Right cardiac atrium (tissue), 5 donors: ENCODE data around the gene LTBP1. TPM values are rescaled to one million over a fixed set of nuclear protein-coding genes. Genes with fewer than 3 reads are reported as not detected.

ENCODE experiments used
- ATAC-seq, 2 donors: fragments of 200-7000 bp; cut with Tn5 transposase; one replicate each; pipeline versions ENCODE4 v1.8.0 to v1.9.1; 2020; ENCODE audit warnings: moderate library complexity in 2 of 2, mild to moderate bottlenecking in 1 of 2
- DNase-seq, 3 donors: peaks; one replicate each; pipeline ENCODE4 v3.0.0-alpha.2; 2020
- H3K27ac ChIP-seq: one replicate; pipeline ENCODE4 v1.5.1; 2013; ENCODE audit warnings: mild to moderate bottlenecking, low read length, control low read depth, moderate library complexity
- H3K27me3 ChIP-seq: one replicate; pipeline ENCODE4 v1.6.1; 2013; ENCODE audit not compliant: control insufficient read depth, insufficient read depth
- H3K4me1 ChIP-seq: one replicate; pipeline ENCODE4 v1.6.1; 2013; ENCODE audit warnings: low read length; ENCODE audit not compliant: control insufficient read depth, insufficient read depth
- H3K4me3 ChIP-seq: one replicate; pipeline ENCODE4 v1.5.1; 2013; ENCODE audit warnings: low read length, control low read depth
- H3K9me3 ChIP-seq: one replicate; pipeline ENCODE4 v1.6.1; 2013; ENCODE audit warnings: low read length; ENCODE audit not compliant: control insufficient read depth
- WGBS: extraction: QIAGEN DNeasy Blood & Tissue Kit; methylation state at CpG from one replicate; pipeline ENCODE4 v1.1.7; 2013; 5-methylcytosine and 5-hydroxymethylcytosine counted together
- intact Hi-C, 4 donors: fragments of 100-400 bp; cut with DNase I; formaldehyde crosslinking; loops; one replicate each; pipeline versions ENCODE4 v1.11.0 to v1.14.0; 2022 to 2023
- polyA plus RNA-seq: library from polyadenylated mRNA; stranded (reverse); fragments of 200-250 nt; gene quantifications from one replicate; pipeline ENCODE4 v1.2.3, GENCODE V29; 2013
- total RNA-seq, 4 donors: library from RNA; stranded (reverse); fragmentation: NEBNext Ultra II Directional; extraction: Animal tissue kit (Norgen Biotek cat#: 25700); gene quantifications; one replicate each; pipeline ENCODE4 v1.2.1, GENCODE V29; 2021
- donor health status: healthy with polysubstance abuse.
- donor health status: DM: no; HTN: yes; CAD: no.
- donor health status: DM: no; HTN: no; CAD: no.
- donor health status: DM: no; HTN: yes; CAD: no; lungs with severe emphysema.
- donor health status: DM: yes; HTN: yes; CAD: no.

LTBP1 gene
- total and polyA plus RNA-seq, 5 donors = 53.0 to 218 (median 113) TPM

GRCh38 chr2:33314541-33314940, 367.8 kb downstream of the LTBP1 start:
- no peak for ATAC-seq
- intact Hi-C loops = no loop called here
- no peak overlapping the region for H3K27ac ChIP-seq
- no peaks in the 10 kb centered on the region for H3K27me3 ChIP-seq
- H3K9me3 ChIP-seq = no peaks in the 10 kb centered on the region
- DNase-seq = no peak
- no peak overlapping the region for H3K4me3 ChIP-seq
- peaks cover 5% of the 10 kb centered on the region for H3K4me1 ChIP-seq

DNA sequence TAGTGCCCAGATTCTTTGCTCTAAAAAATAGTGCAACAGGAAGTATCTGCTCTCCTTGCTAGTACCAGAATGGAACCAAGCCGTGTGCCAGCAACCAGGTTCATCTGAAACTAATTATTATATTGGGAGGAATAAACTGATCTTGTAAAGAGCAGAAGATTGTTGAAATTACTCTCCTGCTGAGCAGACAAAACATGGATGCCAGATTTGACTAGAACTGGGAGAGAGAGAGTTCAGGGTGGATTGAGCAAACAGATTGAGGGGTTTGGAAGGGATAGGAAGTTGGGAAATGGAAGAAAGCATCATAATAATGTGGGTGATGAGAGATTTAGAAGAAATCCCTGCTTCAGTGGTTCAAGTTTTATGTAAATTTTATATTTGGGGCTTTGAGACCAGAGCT, 369.6 kb downstream of the LTBP1 start:
- Histone ChIP-seq H3K4me1 (peaks cover 5% of the 10 kb centered on the region), H3K4me3 (no peak overlapping the region), H3K27ac (no peak overlapping the region), H3K9me3 (no peaks in the 10 kb centered on the region), H3K27me3 (no peaks in the 10 kb centered on the region)
- no peak for ATAC-seq
- no peak for DNase-seq
- intact Hi-C loops = no loop called here
- WGBS = 78% methylated on average over 1 of the region's 1 CpG

- DNase-seq = peak in 1 of 3 donors; percentile 18
- Histone ChIP-seq H3K27me3 (no peaks in the 10 kb centered on the region), H3K27ac (peak overlapping the region; percentile 77), H3K4me3 (no peak overlapping the region), H3K4me1 (peaks cover 5% of the 10 kb centered on the region), H3K9me3 (no peaks in the 10 kb centered on the region)
- WGBS = 44% methylated on average over 5 of the region's 5 CpGs
- peak; percentile 47 to 75 for ATAC-seq
- intact Hi-C loops = no loop called here
Observed at GRCh38 chr2:33317369-33318007, 370.7 kb downstream of the LTBP1 start.

- H3K27ac ChIP-seq = no peak overlapping the region
- H3K27me3 ChIP-seq = no peaks in the 10 kb centered on the region
- intact Hi-C loops = no loop called here
- H3K4me1 ChIP-seq = peaks cover 5% of the 10 kb centered on the region
- WGBS = 63% methylated on average over 3 of the region's 3 CpGs
- DNase-seq = no peak
- ATAC-seq = no peak
- no peaks in the 10 kb centered on the region for H3K9me3 ChIP-seq
- H3K4me3 ChIP-seq = no peak overlapping the region
Observed at GRCh38 chr2:33318456-33318855, 371.7 kb downstream of the LTBP1 start.

- ATAC-seq (no peak), DNase-seq (no peak)
- Histone ChIP-seq H3K4me3 (no peak overlapping the region), H3K27ac (no peak overlapping the region), H3K4me1 (peaks cover 3% of the 10 kb centered on the region), H3K9me3 (no peaks in the 10 kb centered on the region), H3K27me3 (no peaks in the 10 kb centered on the region)
- WGBS = 58% methylated on average over 3 of the region's 3 CpGs
- intact Hi-C loops = no loop called here
Observed at GRCh38 chr2:33320573-33320972, 373.8 kb downstream of the LTBP1 start.

DNA sequence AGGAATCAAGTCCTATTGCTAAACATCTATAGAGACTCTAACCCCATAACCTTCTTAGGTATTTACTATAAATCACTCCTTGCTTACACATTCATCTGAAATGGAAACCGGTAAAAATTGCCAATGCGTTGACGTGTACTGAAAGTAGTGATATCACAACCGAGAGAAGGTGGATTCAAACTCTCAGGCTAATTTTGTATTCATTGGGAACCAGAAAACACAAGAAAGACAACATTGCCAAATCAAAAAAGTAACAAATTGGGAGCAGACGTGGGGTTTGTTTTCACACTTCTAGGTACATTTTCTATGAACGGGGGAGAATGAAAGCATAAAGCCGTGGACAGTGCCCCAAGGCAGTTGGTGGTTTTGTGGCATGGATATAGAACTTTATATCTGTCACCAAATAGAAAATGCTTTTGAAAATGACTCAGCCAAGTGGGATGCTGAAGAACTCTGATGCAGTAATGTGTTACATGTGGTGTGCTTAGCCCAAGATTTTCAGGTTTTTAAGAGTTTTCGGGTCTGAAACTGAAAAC, 374.6 kb downstream of the LTBP1 start:
- H3K9me3 ChIP-seq = no peaks in the 10 kb centered on the region
- intact Hi-C loops = no loop called here
- 66% methylated on average over 8 of the region's 8 CpGs for WGBS
- no peak overlapping the region for H3K27ac ChIP-seq
- no peaks in the 10 kb centered on the region for H3K27me3 ChIP-seq
- peaks cover 3% of the 10 kb centered on the region for H3K4me1 ChIP-seq
- H3K4me3 ChIP-seq = no peak overlapping the region
- ATAC-seq (no peak), DNase-seq (no peak)

DNA sequence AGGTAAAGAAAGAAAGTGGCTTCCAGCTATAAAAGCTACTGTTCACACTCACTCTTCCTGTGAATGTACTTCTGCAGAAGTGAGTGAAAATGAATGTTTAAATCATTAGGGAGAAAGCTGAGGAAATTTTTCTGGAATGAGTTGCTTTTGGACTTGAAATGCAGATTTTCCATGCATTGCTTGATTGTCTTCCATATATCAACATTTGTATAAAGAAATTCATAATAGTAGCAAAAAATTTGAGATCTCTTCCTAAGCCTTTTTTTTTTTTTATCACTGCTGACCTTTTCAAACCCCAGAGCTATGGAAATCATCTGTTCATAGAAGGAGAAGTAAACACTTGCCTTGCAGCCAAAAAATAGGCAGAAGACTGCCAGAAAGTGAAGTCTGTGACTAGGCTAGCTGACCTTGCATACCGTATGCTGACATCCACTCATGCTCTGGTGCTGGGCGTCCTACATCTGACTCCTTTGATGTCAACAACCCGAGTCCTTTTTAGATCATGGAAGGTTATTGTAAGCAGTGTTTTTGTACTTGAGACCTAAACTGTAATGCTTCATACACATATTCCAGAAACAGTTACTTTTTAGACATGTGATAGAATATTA, 375.2 kb downstream of the LTBP1 start:
- peaks cover 3% of the 10 kb centered on the region for H3K4me1 ChIP-seq
- H3K27ac ChIP-seq = no peak overlapping the region
- H3K9me3 ChIP-seq = no peaks in the 10 kb centered on the region
- DNase-seq = peak in 1 of 3 donors; percentile 56
- H3K4me3 ChIP-seq = no peak overlapping the region
- 5% methylated on average over 3 of the region's 3 CpGs for WGBS
- intact Hi-C loops = no loop called here
- H3K27me3 ChIP-seq = no peaks in the 10 kb centered on the region
- ATAC-seq = peak; percentile 66 to 74

- H3K27me3 ChIP-seq = no peaks in the 10 kb centered on the region
- no peak overlapping the region for H3K4me3 ChIP-seq
- H3K9me3 ChIP-seq = no peaks in the 10 kb centered on the region
- peaks cover 3% of the 10 kb centered on the region for H3K4me1 ChIP-seq
- WGBS = 68% methylated on average over 6 of the region's 6 CpGs
- no peak for ATAC-seq
- H3K27ac ChIP-seq = no peak overlapping the region
- DNase-seq = no peak
- intact Hi-C loops = no loop called here
Observed at GRCh38 chr2:33322612-33323011, 375.9 kb downstream of the LTBP1 start.

- H3K27ac ChIP-seq = no peak overlapping the region
- H3K9me3 ChIP-seq = no peaks in the 10 kb centered on the region
- DNase-seq (no peak), ATAC-seq (no peak)
- no peaks in the 10 kb centered on the region for H3K4me1 ChIP-seq
- WGBS = 69% methylated on average over 2 of the region's 2 CpGs
- H3K27me3 ChIP-seq = no peaks in the 10 kb centered on the region
- no peak overlapping the region for H3K4me3 ChIP-seq
- intact Hi-C loops = no loop called here
Observed at GRCh38 chr2:33323957-33324356, 377.2 kb downstream of the LTBP1 start.

DNA sequence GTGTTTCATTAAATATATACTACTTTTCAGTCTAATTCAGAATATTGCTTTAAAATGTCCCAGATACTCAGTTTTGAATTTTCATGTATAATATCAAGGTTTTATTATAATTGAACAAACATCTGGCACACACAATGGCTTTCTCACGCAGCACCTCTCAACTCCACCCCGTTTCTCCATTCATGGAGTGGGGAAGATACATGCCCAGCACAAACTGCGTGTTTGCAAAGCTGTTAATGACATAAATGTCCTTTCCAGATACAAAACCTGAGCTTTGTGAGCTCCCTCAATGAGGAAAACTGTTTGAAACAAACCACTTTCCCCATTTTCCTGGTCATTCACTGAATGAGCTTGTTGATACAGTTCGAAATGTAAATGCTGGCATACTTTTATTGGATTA, 379.3 kb downstream of the LTBP1 start:
- H3K4me3 ChIP-seq = no peak overlapping the region
- no peaks in the 10 kb centered on the region for H3K4me1 ChIP-seq
- ATAC-seq (no peak), DNase-seq (no peak)
- 73% methylated on average over 4 of the region's 4 CpGs for WGBS
- intact Hi-C loops = no loop called here
- no peaks in the 10 kb centered on the region for H3K27me3 ChIP-seq
- no peaks in the 10 kb centered on the region for H3K9me3 ChIP-seq
- no peak overlapping the region for H3K27ac ChIP-seq

GRCh38 chr2:33333433-33333832, 386.7 kb downstream of the LTBP1 start:
- Histone ChIP-seq H3K4me3 (no peak overlapping the region), H3K27ac (no peak overlapping the region), H3K9me3 (no peaks in the 10 kb centered on the region), H3K4me1 (no peaks in the 10 kb centered on the region), H3K27me3 (no peaks in the 10 kb centered on the region)
- ATAC-seq = no peak
- WGBS = 87% methylated on average over 3 of the region's 3 CpGs
- DNase-seq = no peak
- intact Hi-C loops = no loop called here
